HepG2 (cell line): ENCODE data around the gene GNG3. TPM values are rescaled to one million over a fixed set of nuclear protein-coding genes. Genes with fewer than 3 reads are reported as not detected.

Experiments
- ATAC-seq: fragments of 200-7000 bp; cut with Tn5 transposase; 3 replicates; pipeline ENCODE4 v1.9.1; 2020; ENCODE audit warnings: mild to moderate bottlenecking, moderate library complexity
- Bru-seq: library from RNA; stranded (reverse); fragments of 400-500 nt; gene quantifications from one replicate; lab custom pipeline; 2021; lab: Mats Ljungman, UMichigan
- BruChase-seq, 2 experiments: library from RNA; stranded (reverse); fragments of 400-500 nt; gene quantifications; one replicate each; lab custom pipeline; 2021; lab: Mats Ljungman, UMichigan
- BruUV-seq: library from RNA; stranded (reverse); fragments of 400-500 nt; replicated peaks from 2 replicates; lab custom pipeline; 2021; lab: Mats Ljungman, UMichigan
- CTCF ChIA-PET: fragments of 300-600 bp; formaldehyde crosslinking; extraction: SDS; loops from one replicate; lab custom pipeline; 2021; ENCODE audit warnings: low total read pairs, inconsistent platforms, low intra/inter-chr PET ratio; lab: Yijun Ruan, JAX
- POLR2A ChIA-PET: fragments of 350-600 bp; sonication (Branson Sonifier 250); formaldehyde crosslinking; loops from one replicate; lab custom pipeline; 2020; ENCODE audit warnings: antibody characterized with exemption, inconsistent platforms; lab: Yijun Ruan, JAX
- DNase-seq: peaks from one replicate; pipeline ENCODE4 v3.0.0-alpha.2; 2015; ENCODE audit warnings: low spot score
- FAIRE-seq: peaks from 3 replicates; lab custom pipeline; 2011; peaks lifted over from hg19 to GRCh38; lab: Jason Lieb, UNC
- H2AFZ ChIP-seq: one replicate; pipeline ENCODE4 v1.6.1; 2011; ENCODE audit warnings: low read length, inconsistent platforms
- H3K27ac ChIP-seq: fragments of 300-600 bp; 3 replicates; pipeline ENCODE4 v1.8.0; 2011; ENCODE audit warnings: mixed run types, mild to moderate bottlenecking, mixed read lengths, low read length, inconsistent platforms; ENCODE audit not compliant: insufficient read depth; ENCODE audit errors: extremely low read length
- H3K27me3 ChIP-seq, 2 experiments: fragments of 200-600 bp in 1 of 2; 2 replicates in 1 of 2; 3 replicates in 1 of 2; pipeline versions ENCODE4 v1.6.0 to v1.8.0; 2011; ENCODE audit warnings: low read length in 2 of 2, mild to moderate bottlenecking in 2 of 2, moderate library complexity in 2 of 2, inconsistent platforms in 1 of 2; ENCODE audit not compliant: insufficient read depth in 2 of 2, control insufficient read depth in 1 of 2
- H3K36me3 ChIP-seq, 2 experiments: fragments of 200-600 bp in 1 of 2; replicated peaks in 1 of 2; 2 replicates in 1 of 2; 3 replicates in 1 of 2; pipeline versions ENCODE4 v1.5.1 to v1.8.0; 2011; ENCODE audit warnings: low read length in 2 of 2, inconsistent platforms in 1 of 2; ENCODE audit not compliant: insufficient read depth in 2 of 2, control insufficient read depth in 1 of 2
- H3K4me1 ChIP-seq: 2 replicates; pipeline ENCODE4 v1.5.1; 2012; ENCODE audit warnings: low read length, inconsistent platforms; ENCODE audit not compliant: insufficient read depth
- H3K4me2 ChIP-seq: 2 replicates; pipeline ENCODE4 v1.6.0; 2011; ENCODE audit warnings: low read depth, low read length, inconsistent platforms
- H3K4me3 ChIP-seq, 3 experiments: fragments of 200-600 bp in 1 of 3; sonication (generic), shearing (Covaris generic) in 1 of 3; replicated peaks in 1 of 3; 2 replicates each; pipeline ENCODE4 v1.5.1; 2011 to 2016; ENCODE audit warnings: low read length in 3 of 3, inconsistent platforms in 2 of 3, low read depth in 2 of 3, mild to moderate bottlenecking in 2 of 3, control low read depth in 1 of 3, mixed read lengths in 1 of 3; ENCODE audit not compliant: insufficient read depth in 1 of 3
- H3K79me2 ChIP-seq: one replicate; pipeline ENCODE4 v1.6.1; 2011; ENCODE audit warnings: low read length, inconsistent platforms; ENCODE audit not compliant: insufficient read depth
- H3K9ac ChIP-seq: 2 replicates; pipeline ENCODE4 v1.6.0; 2011; ENCODE audit warnings: mild to moderate bottlenecking, low read depth, low read length, inconsistent platforms; ENCODE audit not compliant: insufficient read depth
- H3K9me3 ChIP-seq: 2 replicates; pipeline ENCODE4 v1.5.1; 2012; ENCODE audit warnings: mild to moderate bottlenecking, low read length
- H4K20me1 ChIP-seq: 2 replicates; pipeline ENCODE4 v1.6.0; 2011; ENCODE audit warnings: inconsistent platforms, mild to moderate bottlenecking, low read length, moderate library complexity; ENCODE audit not compliant: insufficient read depth
- AGO2 ChIP-seq: fragments of 200-400 bp; formaldehyde crosslinking; optimal IDR thresholded peaks from 2 replicates; pipeline ENCODE3; 2017; ENCODE audit warnings: mild to moderate bottlenecking, low read depth, low read length, moderate library complexity
- AKAP8 ChIP-seq: sonication (generic); formaldehyde crosslinking; IDR thresholded peaks from 2 replicates; pipeline ENCODE4 v1.5.1; 2020; ENCODE audit warnings: mild to moderate bottlenecking, missing genetic modification reagents
- FOXK2 ChIP-seq: fragments of 450-650 bp; IDR thresholded peaks from 2 replicates; pipeline ENCODE4 v1.6.1; 2016
- POLR2G ChIP-seq: fragments of 200-400 bp; formaldehyde crosslinking; IDR thresholded peaks from 2 replicates; pipeline ENCODE4 v1.6.1; 2018; ENCODE audit warnings: mild to moderate bottlenecking, low read depth, low read length, moderate library complexity
- PRDM10 ChIP-seq: sonication (generic); formaldehyde crosslinking; IDR thresholded peaks from 2 replicates; pipeline ENCODE4 v1.4.0; 2020; ENCODE audit warnings: low read depth, missing genetic modification reagents
- RBM22 ChIP-seq: fragments of 200-400 bp; formaldehyde crosslinking; optimal IDR thresholded peaks from 2 replicates; pipeline ENCODE3; 2017; ENCODE audit warnings: mild to moderate bottlenecking, low read length, moderate library complexity
- WGBS: methylation state at CpG from one replicate; pipeline ENCODE4 v1.1.6; 2017; ENCODE audit warnings: low lambda C conversion rate; 5-methylcytosine and 5-hydroxymethylcytosine counted together
- in situ Hi-C: cut with HindIII; loops from 2 replicates; pipeline ENCODE4 v1.10.0; 2017; ENCODE audit warnings: low pct_unique_long_range_greater_than_20kb; ENCODE audit not compliant: extremely low pct_ligation_motif_present
- intact Hi-C: fragments of 100-400 bp; cut with micrococcal nuclease; formaldehyde crosslinking; loops from one replicate; pipeline ENCODE4 v1.10.0; 2022; ENCODE audit not compliant: unreplicated experiment
- long read RNA-seq, 2 experiments: library from RNA in 1 of 2; library from polyadenylated mRNA in 1 of 2; stranded (forward) in 1 of 2; unstranded in 1 of 2; transcript quantifications; one replicate each; pipeline ENCODE4 v2.0.0, GENCODE V29; 2019 to 2022
- polyA minus RNA-seq, 3 experiments: library from RNA; depleted of rRNA, polyadenylated mRNA; stranded (reverse); fragments of >200 nt; gene quantifications; 2 replicates each; pipeline ENCODE4 v1.2.3, GENCODE V29; 2011; ENCODE audit warnings: low replicate concordance in 1 of 3
- polyA plus RNA-seq, 8 experiments: library from polyadenylated mRNA; depleted of rRNA in 3 of 8; stranded (reverse) in 7 of 8; unstranded in 1 of 8; fragments of >200 nt; fragmentation: Illumina TruSeq in 4 of 8; extraction: Trizol in 4 of 8; gene quantifications; 2 replicates each; pipeline versions ENCODE4 v1.2.1 to v1.2.3, GENCODE V29; 2011 to 2016; ENCODE audit warnings: low read depth in 4 of 8, missing spikeins in 1 of 8, mixed read lengths in 1 of 8; ENCODE audit not compliant: insufficient read depth in 1 of 8
- total RNA-seq, 5 experiments: library from RNA; depleted of rRNA; stranded (reverse); fragments of >200 nt; fragmentation: Illumina TruSeq; extraction: Trizol; gene quantifications; 2 replicates each; pipeline ENCODE4 v1.2.3, GENCODE V29; 2016; ENCODE audit warnings: low read depth in 1 of 5

Gene GNG3
- not detected in 2 replicates for total RNA-seq (2016; rRNA removed; fragmentation: Illumina TruSeq; extraction: Trizol)
- not detected in 2 replicates for total RNA-seq (2016; cell fraction: cytosol; rRNA removed; fragmentation: Illumina TruSeq; extraction: Trizol; ENCODE audit: low read depth)
- not detected in 2 replicates for total RNA-seq (2016; cell fraction: insoluble cytoplasmic fraction; rRNA removed; fragmentation: Illumina TruSeq; extraction: Trizol)
- total RNA-seq (2016; cell fraction: membrane; rRNA removed; fragmentation: Illumina TruSeq; extraction: Trizol), result not detected in 2 replicates
- not detected in 2 replicates for total RNA-seq (2016; cell fraction: nucleus; rRNA removed; fragmentation: Illumina TruSeq; extraction: Trizol)
- not detected in 2 replicates for polyA plus RNA-seq (2011; rRNA removed)
- not detected in 2 replicates for polyA plus RNA-seq (2011; cell fraction: cytosol; rRNA removed)
- not detected in 2 replicates for polyA plus RNA-seq (2011; cell fraction: nucleus; rRNA removed)
- polyA plus RNA-seq (2012), result 1.0 and 1.8 TPM in 2 replicates
- not detected in 2 replicates for polyA plus RNA-seq (2016; cell fraction: cytosol; fragmentation: Illumina TruSeq; extraction: Trizol; ENCODE audit: low read depth)
- polyA plus RNA-seq (2016; cell fraction: insoluble cytoplasmic fraction; fragmentation: Illumina TruSeq; extraction: Trizol; ENCODE audit: low read depth), result not detected in 2 replicates
- polyA plus RNA-seq (2016; cell fraction: membrane; fragmentation: Illumina TruSeq; extraction: Trizol; ENCODE audit: low read depth), result not detected in 2 replicates
- not detected in 2 replicates for polyA plus RNA-seq (2016; cell fraction: nucleus; fragmentation: Illumina TruSeq; extraction: Trizol; ENCODE audit: insufficient read depth, low read depth)
- polyA minus RNA-seq (2011; rRNA and poly(A)+ RNA removed; ENCODE audit: low replicate concordance), result 0.23 TPM in 1 of 2 replicates, not detected in the other
- not detected in 2 replicates for polyA minus RNA-seq (2011; cell fraction: cytosol; rRNA and poly(A)+ RNA removed)
- not detected in 2 replicates for polyA minus RNA-seq (2011; cell fraction: nucleus; rRNA and poly(A)+ RNA removed)
- not detected for Bru-seq, nascent RNA
- not detected for BruChase-seq, experiment 1, labeled RNA remaining after a 6-hour chase
- not detected for BruChase-seq, experiment 2, labeled RNA remaining after a 2-hour chase
- long read RNA-seq, experiment 1, result 0 reads
- long read RNA-seq, experiment 2, result 0 reads

DNA sequence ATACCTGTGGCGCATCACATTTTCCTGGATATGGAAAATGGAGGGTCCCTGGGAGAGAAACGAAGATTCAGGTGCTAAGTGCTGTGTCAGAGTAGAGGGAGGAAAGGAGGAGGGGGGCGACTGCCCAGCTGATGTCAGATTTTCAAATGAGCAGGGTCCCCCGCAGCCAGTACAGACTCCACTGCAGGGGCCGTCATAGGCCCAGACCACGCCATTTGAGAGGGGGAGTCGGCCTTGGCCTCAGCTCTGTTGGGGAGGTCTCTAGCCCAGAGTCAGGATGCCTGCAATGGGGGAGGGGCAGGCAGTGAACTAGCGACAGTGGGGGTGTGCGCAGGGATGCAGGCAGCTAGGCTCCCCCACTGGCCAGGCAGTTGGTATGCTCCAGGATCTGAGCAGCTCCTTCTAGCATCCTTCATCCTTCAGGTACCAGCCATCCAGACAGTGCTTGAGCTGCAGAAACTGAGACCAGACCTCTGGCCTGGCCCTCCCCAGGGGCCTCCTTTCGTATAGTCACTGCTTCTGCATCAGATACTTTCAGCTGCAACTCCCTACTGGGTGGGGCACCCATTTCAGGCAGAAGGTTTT is at the start of gene GNG3, which contains the start of gene BSCL2:
Gene GNG3 (plus strand): TSS at position 400 of the 585 bp plus-strand sequence. CDS start 620 bp downstream, outside the sequence.
Gene BSCL2 (minus strand): TSS at position 148 of the 585 bp plus-strand sequence. CDS start 229 bp downstream, outside the sequence.
- peak within 1 kb of the TSS; percentile 99 for H3K4me2 ChIP-seq
- H3K36me3 ChIP-seq, result peaks cover 9 to 36% of the 10 kb centered on the region in 2 experiments
- TF ChIP-seq FOXK2 (no peak), AKAP8 (CRISPR knock-in tag) (peak; percentile 55; the same call in 1 of the 2 replicates), RBM22 (peak; percentile 68), POLR2G (peak; percentile 54; the same call in 1 of the 2 replicates), AGO2 (peak; percentile 79), PRDM10 (CRISPR knock-in tag) (peak; percentile 92)
- peaks cover 6% of the 10 kb centered on the region; the same call in 1 of the 2 replicates for H4K20me1 ChIP-seq
- H3K9ac ChIP-seq, result 0 out of 2 replicates have a peak within 1 kb of the TSS, but pooled peaks have one; percentile 31
- DNase-seq (no peak), ATAC-seq (no peak), FAIRE-seq (no peak)
- no peaks in the 10 kb centered on the region for H3K9me3 ChIP-seq
- H3K4me3 ChIP-seq, result peak within 1 kb of the TSS in 2 of 3 experiments; percentile 21 to 51; a peak in 3 of 6 replicates
- no TSS peak for BruUV-seq
- no peaks in the 10 kb centered on the region for H3K79me2 ChIP-seq
- H2AFZ ChIP-seq, result no peak within 1 kb of the TSS
- 96% methylated on average over 7 of the region's 10 CpGs for WGBS
- intact Hi-C loops (no loop called here), in situ Hi-C loops (loop anchor here (10.0 kb wide), 1 partner anchor 313 kb away; no protein-coding TSS in a partner anchor)
- POLR2A ChIA-PET, result interaction anchor here (0.9 to 4.3 kb wide), 7 partner anchors 20 to 124 kb away, joined by 3 to 27 read pairs (median 4); partner anchors contain the start of genes HNRNPUL2, INTS5, POLR2G and STX5
- H3K4me1 ChIP-seq, result peaks cover 18% of the 10 kb centered on the region
- no peaks in the 10 kb centered on the region for H3K27me3 ChIP-seq
- CTCF ChIA-PET, result no interaction called here
- H3K27ac ChIP-seq, result peak within 1 kb of the TSS; percentile 49
